ENCODE data around the gene FOXO1.

GRCh38 chr13:40556453-40556852, 110.0 kb downstream of the FOXO1 start:
- TF ChIP-seq CTCF (IDR thresholded peaks at IDR 0.05; ENCODE audit: insufficient read depth, low read length, poor library complexity, severe bottlenecking) (no peak), EZH2phosphoT487 (conservative IDR thresholded peaks at IDR 0.05; ENCODE audit: low read length) (no peak)

All from SU-DHL-6 (cell line).